Ramos (cell line): ENCODE measurements around the gene PRKAA2.

Experiments
- in situ Hi-C: fragments of 300-500 bp; cut with MboI; formaldehyde crosslinking; loops from one replicate; pipeline ENCODE4 v1.14.3; 2022; ENCODE audit warnings: low sequenced_read_pairs; ENCODE audit not compliant: unreplicated experiment

PRKAA2 gene

GRCh38 chr1:56709995-56710394 is 64.9 kb downstream of the PRKAA2 start:
- in situ Hi-C loops, result no loop called here

GRCh38 chr1:56710646-56711045 is 65.5 kb downstream of the PRKAA2 start:
- in situ Hi-C loops, result no loop called here

GRCh38 chr1:56712150-56712549 is 67.0 kb downstream of the PRKAA2 start:
- in situ Hi-C loops, result no loop called here

GRCh38 chr1:56713112-56713511 is 68.0 kb downstream of the PRKAA2 start:
- in situ Hi-C loops, result no loop called here

- in situ Hi-C loops, result no loop called here
These were observed 70.0 kb downstream of the PRKAA2 start for GRCh38 chr1:56715156-56715555.

- in situ Hi-C loops, result no loop called here
These were observed 74.1 kb downstream of the PRKAA2 start for GRCh38 chr1:56719171-56719570.

- in situ Hi-C loops, result no loop called here
These were observed 81.6 kb downstream of the PRKAA2 start for GRCh38 chr1:56726706-56727105.

GRCh38 chr1:56728964-56729363 is 83.8 kb downstream of the PRKAA2 start:
- in situ Hi-C loops, result no loop called here

GRCh38 chr1:56745231-56745630 is 100.1 kb downstream of the PRKAA2 start:
- in situ Hi-C loops, result no loop called here

GRCh38 chr1:56754708-56755479 is 109.8 kb downstream of the PRKAA2 start:
- in situ Hi-C loops, result no loop called here

- in situ Hi-C loops, result no loop called here
These were observed 110.8 kb downstream of the PRKAA2 start for GRCh38 chr1:56755911-56756310.

- in situ Hi-C loops, result no loop called here
These were observed 113.0 kb downstream of the PRKAA2 start for GRCh38 chr1:56758135-56758534.

GRCh38 chr1:56758794-56759193 is 113.7 kb downstream of the PRKAA2 start:
- in situ Hi-C loops, result no loop called here
